ENCODE measurements around the gene FLACC1.

DNA sequence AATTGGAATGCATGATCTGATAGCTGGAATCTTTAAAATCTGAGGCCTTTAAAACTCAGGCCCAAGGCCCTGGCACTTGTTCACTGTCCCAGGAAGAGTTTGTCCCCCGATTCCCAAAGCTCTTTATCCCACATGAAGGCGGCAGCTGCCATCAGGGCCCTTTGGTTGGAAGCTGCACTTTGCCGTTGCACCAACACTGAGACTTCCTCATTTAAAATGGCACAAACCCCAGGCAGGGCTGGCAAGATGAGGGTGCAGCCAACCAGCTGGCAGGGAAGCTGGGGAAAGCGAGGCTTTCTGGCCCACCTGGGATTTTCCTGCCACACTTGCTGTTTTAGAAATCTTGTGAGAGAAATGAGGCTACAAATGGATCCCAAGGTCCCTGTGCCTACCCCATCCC lies 6.3 kb downstream of the FLACC1 start:
- TF ChIP-seq, protein P1, sequence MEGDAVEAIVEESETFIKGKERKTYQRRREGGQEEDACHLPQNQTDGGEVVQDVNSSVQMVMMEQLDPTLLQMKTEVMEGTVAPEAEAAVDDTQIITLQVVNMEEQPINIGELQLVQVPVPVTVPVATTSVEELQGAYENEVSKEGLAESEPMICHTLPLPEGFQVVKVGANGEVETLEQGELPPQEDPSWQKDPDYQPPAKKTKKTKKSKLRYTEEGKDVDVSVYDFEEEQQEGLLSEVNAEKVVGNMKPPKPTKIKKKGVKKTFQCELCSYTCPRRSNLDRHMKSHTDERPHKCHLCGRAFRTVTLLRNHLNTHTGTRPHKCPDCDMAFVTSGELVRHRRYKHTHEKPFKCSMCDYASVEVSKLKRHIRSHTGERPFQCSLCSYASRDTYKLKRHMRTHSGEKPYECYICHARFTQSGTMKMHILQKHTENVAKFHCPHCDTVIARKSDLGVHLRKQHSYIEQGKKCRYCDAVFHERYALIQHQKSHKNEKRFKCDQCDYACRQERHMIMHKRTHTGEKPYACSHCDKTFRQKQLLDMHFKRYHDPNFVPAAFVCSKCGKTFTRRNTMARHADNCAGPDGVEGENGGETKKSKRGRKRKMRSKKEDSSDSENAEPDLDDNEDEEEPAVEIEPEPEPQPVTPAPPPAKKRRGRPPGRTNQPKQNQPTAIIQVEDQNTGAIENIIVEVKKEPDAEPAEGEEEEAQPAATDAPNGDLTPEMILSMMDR (conservative IDR thresholded peaks at IDR 0.05; ENCODE audit: low read depth in 2 of 2): no peak
- no peak for TF ChIP-seq EZH2 (IDR thresholded peaks at IDR 0.05; ENCODE audit: low read depth, unreplicated experiment)
- TF ChIP-seq EZH2phosphoT487 (IDR thresholded peaks at IDR 0.05; ENCODE audit: unreplicated experiment): no peak
- TF ChIP-seq, protein P2, sequence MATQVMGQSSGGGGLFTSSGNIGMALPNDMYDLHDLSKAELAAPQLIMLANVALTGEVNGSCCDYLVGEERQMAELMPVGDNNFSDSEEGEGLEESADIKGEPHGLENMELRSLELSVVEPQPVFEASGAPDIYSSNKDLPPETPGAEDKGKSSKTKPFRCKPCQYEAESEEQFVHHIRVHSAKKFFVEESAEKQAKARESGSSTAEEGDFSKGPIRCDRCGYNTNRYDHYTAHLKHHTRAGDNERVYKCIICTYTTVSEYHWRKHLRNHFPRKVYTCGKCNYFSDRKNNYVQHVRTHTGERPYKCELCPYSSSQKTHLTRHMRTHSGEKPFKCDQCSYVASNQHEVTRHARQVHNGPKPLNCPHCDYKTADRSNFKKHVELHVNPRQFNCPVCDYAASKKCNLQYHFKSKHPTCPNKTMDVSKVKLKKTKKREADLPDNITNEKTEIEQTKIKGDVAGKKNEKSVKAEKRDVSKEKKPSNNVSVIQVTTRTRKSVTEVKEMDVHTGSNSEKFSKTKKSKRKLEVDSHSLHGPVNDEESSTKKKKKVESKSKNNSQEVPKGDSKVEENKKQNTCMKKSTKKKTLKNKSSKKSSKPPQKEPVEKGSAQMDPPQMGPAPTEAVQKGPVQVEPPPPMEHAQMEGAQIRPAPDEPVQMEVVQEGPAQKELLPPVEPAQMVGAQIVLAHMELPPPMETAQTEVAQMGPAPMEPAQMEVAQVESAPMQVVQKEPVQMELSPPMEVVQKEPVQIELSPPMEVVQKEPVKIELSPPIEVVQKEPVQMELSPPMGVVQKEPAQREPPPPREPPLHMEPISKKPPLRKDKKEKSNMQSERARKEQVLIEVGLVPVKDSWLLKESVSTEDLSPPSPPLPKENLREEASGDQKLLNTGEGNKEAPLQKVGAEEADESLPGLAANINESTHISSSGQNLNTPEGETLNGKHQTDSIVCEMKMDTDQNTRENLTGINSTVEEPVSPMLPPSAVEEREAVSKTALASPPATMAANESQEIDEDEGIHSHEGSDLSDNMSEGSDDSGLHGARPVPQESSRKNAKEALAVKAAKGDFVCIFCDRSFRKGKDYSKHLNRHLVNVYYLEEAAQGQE (IDR thresholded peaks at IDR 0.05; ENCODE audit: unreplicated experiment): no peak
- TF ChIP-seq JUNB (IDR thresholded peaks at IDR 0.05; ENCODE audit: unreplicated experiment): no peak
